K562 (cell line): ENCODE data around the gene FHIT. TPM values are rescaled to one million over a fixed set of nuclear protein-coding genes. Genes with fewer than 3 reads are reported as not detected.

Experiments
- ATF3 ChIP-seq, 2 experiments: fragments of 450-650 bp in 1 of 2; sonication (generic) in 1 of 2; formaldehyde crosslinking in 1 of 2; IDR thresholded peaks in 1 of 2; conservative IDR thresholded peaks in 1 of 2; 2 replicates each; pipeline versions ENCODE4 v1.6.1 to v1.8.1; 2016 to 2023; ENCODE audit warnings: mild to moderate bottlenecking in 2 of 2, moderate library complexity in 2 of 2, inconsistent platforms in 1 of 2, missing genetic modification reagents in 1 of 2
- E2F8 ChIP-seq: fragments of 450-650 bp; IDR thresholded peaks from 2 replicates; pipeline ENCODE4 v1.7.1; 2018; ENCODE audit warnings: mild to moderate bottlenecking, low read depth; ENCODE audit not compliant: partially characterized antibody
- TFAP4 ChIP-seq: sonication (generic); formaldehyde crosslinking; IDR thresholded peaks from 2 replicates; pipeline ENCODE4 v1.8.0; 2022; ENCODE audit warnings: missing genetic modification reagents, mild to moderate bottlenecking, moderate library complexity, borderline replicate concordance
- polyA plus RNA-seq, 8 experiments: library from polyadenylated mRNA; depleted of rRNA in 4 of 8; stranded (reverse) in 5 of 8; unstranded in 3 of 8; fragments of >200 nt; fragmentation: Nextera tagmentation in 2 of 8; fragmentation: Illumina TruSeq in 1 of 8; extraction: Ambion mirVana in 2 of 8; extraction: Trizol in 1 of 8; gene quantifications; 2 replicates each; pipeline versions ENCODE4 v1.2.1 to v1.2.3, GENCODE V29; 2011 to 2014; ENCODE audit warnings: inconsistent platforms in 1 of 8, missing spikeins in 1 of 8
- total RNA-seq, 7 experiments: library from RNA; depleted of rRNA in 6 of 7; stranded (reverse); fragments of >200 nt in 6 of 7; fragmentation: Illumina TruSeq in 2 of 7; extraction: Trizol in 2 of 7; gene quantifications; 2 replicates each; pipeline versions ENCODE4 v1.2.1 to v1.2.3, GENCODE V29; 2011 to 2021; ENCODE audit warnings: low replicate concordance in 1 of 7
- TF ChIP-seq, protein P1 (sequence below): fragments of 450-650 bp; IDR thresholded peaks from 2 replicates; pipeline ENCODE4 v1.6.1; 2016; ENCODE audit warnings: mild to moderate bottlenecking, moderate library complexity

FHIT gene
- total and polyA plus RNA-seq, 9 of the 15 experiments (the other 6 are each of a cell fraction or from before 2014, with no cell fraction given), result 1.7 to 9.1 (median 4.3) TPM

GRCh38 chr3:60337421-60337820 is 913.8 kb downstream of the FHIT start (continued):
- TF ChIP-seq, protein P1, sequence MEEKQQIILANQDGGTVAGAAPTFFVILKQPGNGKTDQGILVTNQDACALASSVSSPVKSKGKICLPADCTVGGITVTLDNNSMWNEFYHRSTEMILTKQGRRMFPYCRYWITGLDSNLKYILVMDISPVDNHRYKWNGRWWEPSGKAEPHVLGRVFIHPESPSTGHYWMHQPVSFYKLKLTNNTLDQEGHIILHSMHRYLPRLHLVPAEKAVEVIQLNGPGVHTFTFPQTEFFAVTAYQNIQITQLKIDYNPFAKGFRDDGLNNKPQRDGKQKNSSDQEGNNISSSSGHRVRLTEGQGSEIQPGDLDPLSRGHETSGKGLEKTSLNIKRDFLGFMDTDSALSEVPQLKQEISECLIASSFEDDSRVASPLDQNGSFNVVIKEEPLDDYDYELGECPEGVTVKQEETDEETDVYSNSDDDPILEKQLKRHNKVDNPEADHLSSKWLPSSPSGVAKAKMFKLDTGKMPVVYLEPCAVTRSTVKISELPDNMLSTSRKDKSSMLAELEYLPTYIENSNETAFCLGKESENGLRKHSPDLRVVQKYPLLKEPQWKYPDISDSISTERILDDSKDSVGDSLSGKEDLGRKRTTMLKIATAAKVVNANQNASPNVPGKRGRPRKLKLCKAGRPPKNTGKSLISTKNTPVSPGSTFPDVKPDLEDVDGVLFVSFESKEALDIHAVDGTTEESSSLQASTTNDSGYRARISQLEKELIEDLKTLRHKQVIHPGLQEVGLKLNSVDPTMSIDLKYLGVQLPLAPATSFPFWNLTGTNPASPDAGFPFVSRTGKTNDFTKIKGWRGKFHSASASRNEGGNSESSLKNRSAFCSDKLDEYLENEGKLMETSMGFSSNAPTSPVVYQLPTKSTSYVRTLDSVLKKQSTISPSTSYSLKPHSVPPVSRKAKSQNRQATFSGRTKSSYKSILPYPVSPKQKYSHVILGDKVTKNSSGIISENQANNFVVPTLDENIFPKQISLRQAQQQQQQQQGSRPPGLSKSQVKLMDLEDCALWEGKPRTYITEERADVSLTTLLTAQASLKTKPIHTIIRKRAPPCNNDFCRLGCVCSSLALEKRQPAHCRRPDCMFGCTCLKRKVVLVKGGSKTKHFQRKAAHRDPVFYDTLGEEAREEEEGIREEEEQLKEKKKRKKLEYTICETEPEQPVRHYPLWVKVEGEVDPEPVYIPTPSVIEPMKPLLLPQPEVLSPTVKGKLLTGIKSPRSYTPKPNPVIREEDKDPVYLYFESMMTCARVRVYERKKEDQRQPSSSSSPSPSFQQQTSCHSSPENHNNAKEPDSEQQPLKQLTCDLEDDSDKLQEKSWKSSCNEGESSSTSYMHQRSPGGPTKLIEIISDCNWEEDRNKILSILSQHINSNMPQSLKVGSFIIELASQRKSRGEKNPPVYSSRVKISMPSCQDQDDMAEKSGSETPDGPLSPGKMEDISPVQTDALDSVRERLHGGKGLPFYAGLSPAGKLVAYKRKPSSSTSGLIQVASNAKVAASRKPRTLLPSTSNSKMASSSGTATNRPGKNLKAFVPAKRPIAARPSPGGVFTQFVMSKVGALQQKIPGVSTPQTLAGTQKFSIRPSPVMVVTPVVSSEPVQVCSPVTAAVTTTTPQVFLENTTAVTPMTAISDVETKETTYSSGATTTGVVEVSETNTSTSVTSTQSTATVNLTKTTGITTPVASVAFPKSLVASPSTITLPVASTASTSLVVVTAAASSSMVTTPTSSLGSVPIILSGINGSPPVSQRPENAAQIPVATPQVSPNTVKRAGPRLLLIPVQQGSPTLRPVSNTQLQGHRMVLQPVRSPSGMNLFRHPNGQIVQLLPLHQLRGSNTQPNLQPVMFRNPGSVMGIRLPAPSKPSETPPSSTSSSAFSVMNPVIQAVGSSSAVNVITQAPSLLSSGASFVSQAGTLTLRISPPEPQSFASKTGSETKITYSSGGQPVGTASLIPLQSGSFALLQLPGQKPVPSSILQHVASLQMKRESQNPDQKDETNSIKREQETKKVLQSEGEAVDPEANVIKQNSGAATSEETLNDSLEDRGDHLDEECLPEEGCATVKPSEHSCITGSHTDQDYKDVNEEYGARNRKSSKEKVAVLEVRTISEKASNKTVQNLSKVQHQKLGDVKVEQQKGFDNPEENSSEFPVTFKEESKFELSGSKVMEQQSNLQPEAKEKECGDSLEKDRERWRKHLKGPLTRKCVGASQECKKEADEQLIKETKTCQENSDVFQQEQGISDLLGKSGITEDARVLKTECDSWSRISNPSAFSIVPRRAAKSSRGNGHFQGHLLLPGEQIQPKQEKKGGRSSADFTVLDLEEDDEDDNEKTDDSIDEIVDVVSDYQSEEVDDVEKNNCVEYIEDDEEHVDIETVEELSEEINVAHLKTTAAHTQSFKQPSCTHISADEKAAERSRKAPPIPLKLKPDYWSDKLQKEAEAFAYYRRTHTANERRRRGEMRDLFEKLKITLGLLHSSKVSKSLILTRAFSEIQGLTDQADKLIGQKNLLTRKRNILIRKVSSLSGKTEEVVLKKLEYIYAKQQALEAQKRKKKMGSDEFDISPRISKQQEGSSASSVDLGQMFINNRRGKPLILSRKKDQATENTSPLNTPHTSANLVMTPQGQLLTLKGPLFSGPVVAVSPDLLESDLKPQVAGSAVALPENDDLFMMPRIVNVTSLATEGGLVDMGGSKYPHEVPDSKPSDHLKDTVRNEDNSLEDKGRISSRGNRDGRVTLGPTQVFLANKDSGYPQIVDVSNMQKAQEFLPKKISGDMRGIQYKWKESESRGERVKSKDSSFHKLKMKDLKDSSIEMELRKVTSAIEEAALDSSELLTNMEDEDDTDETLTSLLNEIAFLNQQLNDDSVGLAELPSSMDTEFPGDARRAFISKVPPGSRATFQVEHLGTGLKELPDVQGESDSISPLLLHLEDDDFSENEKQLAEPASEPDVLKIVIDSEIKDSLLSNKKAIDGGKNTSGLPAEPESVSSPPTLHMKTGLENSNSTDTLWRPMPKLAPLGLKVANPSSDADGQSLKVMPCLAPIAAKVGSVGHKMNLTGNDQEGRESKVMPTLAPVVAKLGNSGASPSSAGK, result no peak
- TF ChIP-seq E2F8, result no peak
- 0 out of 2 replicates have a peak, but pooled peaks have one; percentile 19 for TF ChIP-seq ATF3 (IDR thresholded peaks at IDR 0.05)
- TF ChIP-seq ATF3 (CRISPR knock-in tag; conservative IDR thresholded peaks at IDR 0.05), result no peak
- TF ChIP-seq TFAP4 (CRISPR knock-in tag), result no peak
